Common myeloid progenitor, CD34-positive (primary cell): ENCODE measurements around the gene HIPK1.
A peak's percentile ranks its signal among the peaks of the same experiment; 100 is the strongest.
"Not testable (repeated sequence)": the region's sequence is repeated elsewhere in the genome, so short reads cannot be mapped to it uniquely, and the experiment has no call there.

ENCODE experiments used
- CTCF ChIA-PET: fragments of 350-600 bp; sonication (Branson Sonifier 250); formaldehyde crosslinking; loops from one replicate; lab custom pipeline; 2021; ENCODE audit warnings: antibody characterized with exemption; lab: Charles Lee
- POLR2A ChIA-PET: fragments of 350-600 bp; sonication (Branson Sonifier 250); formaldehyde crosslinking; loops from one replicate; lab custom pipeline; 2021; ENCODE audit warnings: antibody characterized with exemption; lab: Charles Lee
- DNase-seq, 3 donors: peaks; one replicate each; pipeline versions ENCODE4 v3.0.0 to v3.0.0-alpha.2; 2013
- H3K27ac ChIP-seq, 2 experiments: 1 replicate in 1 of 2; 2 replicates in 1 of 2; pipeline ENCODE4 v1.7.0; 2013; ENCODE audit warnings: inconsistent platforms in 2 of 2, low read length in 2 of 2, mild to moderate bottlenecking in 2 of 2, low read depth in 1 of 2, moderate library complexity in 1 of 2; ENCODE audit not compliant: severe bottlenecking in 2 of 2, insufficient read depth in 1 of 2, poor library complexity in 1 of 2
- H3K27me3 ChIP-seq, 5 experiments: replicated peaks in 2 of 5; 1 replicate in 3 of 5; 2 replicates in 2 of 5; pipeline versions ENCODE4 v1.6.1 to v1.7.0; 2013; ENCODE audit warnings: low read length in 4 of 5, mild to moderate bottlenecking in 2 of 5, moderate library complexity in 2 of 5, inconsistent platforms in 1 of 5; ENCODE audit not compliant: insufficient read depth in 5 of 5, control insufficient read depth in 4 of 5
- H3K36me3 ChIP-seq, 4 experiments: 1 replicate in 2 of 4; 2 replicates in 2 of 4; pipeline versions ENCODE4 v1.6.1 to v1.7.0; 2013; ENCODE audit warnings: low read length in 3 of 4, control low read depth in 1 of 4, mild to moderate bottlenecking in 1 of 4; ENCODE audit not compliant: control insufficient read depth in 4 of 4, insufficient read depth in 4 of 4
- H3K4me1 ChIP-seq, 4 experiments: 1 replicate in 3 of 4; 2 replicates in 1 of 4; pipeline versions ENCODE4 v1.6.1 to v1.7.1; 2013; ENCODE audit warnings: low read length in 3 of 4, mild to moderate bottlenecking in 3 of 4, control low read depth in 1 of 4, inconsistent platforms in 1 of 4, moderate library complexity in 1 of 4; ENCODE audit not compliant: control insufficient read depth in 4 of 4, insufficient read depth in 4 of 4; ENCODE audit errors: control extremely low read depth in 1 of 4
- H3K4me3 ChIP-seq, 7 experiments: 1 replicate in 4 of 7; 2 replicates in 3 of 7; pipeline versions ENCODE4 v1.5.1 to v1.7.0; 2013; ENCODE audit warnings: mild to moderate bottlenecking in 7 of 7, low read length in 6 of 7, moderate library complexity in 6 of 7, inconsistent platforms in 2 of 7, low read depth in 2 of 7, control low read depth in 1 of 7; ENCODE audit not compliant: insufficient read depth in 4 of 7, control insufficient read depth in 1 of 7; ENCODE audit errors: extremely low read depth in 1 of 7
- H3K9me3 ChIP-seq, 5 experiments: 1 replicate in 4 of 5; 2 replicates in 1 of 5; pipeline versions ENCODE4 v1.6.1 to v1.7.1; 2013; ENCODE audit warnings: low read length in 4 of 5, mild to moderate bottlenecking in 2 of 5, inconsistent platforms in 1 of 5, low read depth in 1 of 5, moderate library complexity in 1 of 5; ENCODE audit not compliant: control insufficient read depth in 4 of 5, insufficient read depth in 2 of 5; ENCODE audit errors: control extremely low read depth in 1 of 5
- WGBS: methylation state at CpG from one replicate; pipeline ENCODE4 v1.1.5; 2013; ENCODE audit not compliant: insufficient coverage; 5-methylcytosine and 5-hydroxymethylcytosine counted together

Gene HIPK1

DNA sequence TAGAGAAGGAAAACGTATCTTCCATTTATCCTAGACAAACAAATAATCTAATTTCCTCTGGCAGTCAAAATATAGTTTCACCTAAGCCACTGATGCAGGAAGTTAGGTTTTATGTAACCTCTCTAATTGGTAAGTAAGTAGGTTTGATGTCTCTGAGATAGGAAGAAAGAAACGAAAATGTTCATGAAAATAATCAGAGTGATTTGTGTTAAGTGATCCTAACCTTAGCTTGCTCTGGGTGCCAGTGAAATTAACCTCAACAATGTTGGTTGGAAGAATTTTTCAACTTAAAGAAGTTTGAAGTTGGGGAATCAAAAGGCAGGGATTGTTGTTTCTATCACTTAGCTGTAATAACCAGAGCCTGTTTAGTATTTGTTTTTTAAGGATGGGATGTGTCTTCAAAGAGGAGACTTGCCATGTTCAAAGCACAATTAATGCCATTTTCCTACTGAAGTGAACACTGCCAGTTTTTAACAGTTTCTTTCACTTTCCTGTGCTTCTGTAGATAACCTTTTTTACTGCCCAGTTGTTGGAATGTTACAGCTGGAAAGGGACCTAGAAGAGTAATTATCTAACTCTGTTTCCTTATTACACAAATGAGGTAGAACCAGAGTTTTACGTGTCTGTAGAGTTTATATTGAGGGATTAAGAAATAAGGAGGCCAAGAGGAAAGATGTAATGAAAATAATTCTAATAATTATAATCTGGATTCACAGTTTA lies 18.4 kb downstream of the HIPK1 start:
- CTCF ChIA-PET, result interaction anchor here (0.7 to 12.4 kb wide), 10 partner anchors 8 to 159 kb away, joined by 3 to 212 read pairs (median 5); partner anchors contain the start of genes AP4B1 and HIPK1
- H3K4me3 ChIP-seq, result peak overlapping the region in 3 of 7 experiments; percentile 19 to 40 (median 35)
- H3K27me3 ChIP-seq, result no peaks in the 10 kb centered on the region
- no peak for DNase-seq
- 0% methylated on average over 1 of the region's 3 CpGs for WGBS
- peaks cover 0 to 5% (median 0%) of the 10 kb centered on the region in 5 experiments for H3K9me3 ChIP-seq
- peak overlapping the region; percentile 1 to 67 for H3K27ac ChIP-seq
- peaks cover 26 to 38% (median 31%) of the 10 kb centered on the region in 4 experiments for H3K4me1 ChIP-seq
- POLR2A ChIA-PET, result interaction anchor here (3.0 kb wide), 1 partner anchor 18 kb away, joined by 22 read pairs; the partner anchor contains the start of gene HIPK1
- H3K36me3 ChIP-seq, result peaks cover 5 to 29% (median 18%) of the 10 kb centered on the region in 4 experiments

DNA sequence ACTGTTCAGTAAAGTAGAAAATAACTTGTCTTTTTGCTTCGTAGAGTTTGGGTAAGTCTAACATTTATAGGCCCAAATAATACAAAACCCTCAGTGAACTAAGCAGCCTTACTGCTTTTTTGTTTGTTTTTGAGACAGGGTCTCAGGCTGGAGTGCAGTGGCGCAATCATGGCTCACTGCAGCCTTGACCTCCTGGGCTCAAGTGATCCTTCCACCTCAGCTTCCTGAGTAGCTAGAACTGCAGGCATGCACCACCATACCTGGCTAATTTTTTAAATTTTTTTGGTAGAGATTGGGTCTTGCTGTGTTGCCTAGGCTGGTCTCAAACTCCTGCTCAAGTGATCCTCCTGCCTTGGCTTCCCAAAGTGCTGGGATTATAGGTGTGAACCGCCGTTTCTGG lies 19.0 kb downstream of the HIPK1 start:
- H3K27ac ChIP-seq, result peak overlapping the region in 1 of 2 experiments; percentile 67
- WGBS, result 100% methylated on average over 1 of the region's 4 CpGs
- DNase-seq, H3K9me3 ChIP-seq, H3K27me3 ChIP-seq: not testable (repeated sequence)
- CTCF ChIA-PET, result interaction anchor here (0.7 to 12.4 kb wide), 10 partner anchors 8 to 113 kb away, joined by 3 to 212 read pairs (median 6); partner anchors contain the start of genes AP4B1 and HIPK1
- H3K4me3 ChIP-seq, result peak overlapping the region in 1 of 7 experiments; percentile 4
- peaks cover 26 to 38% (median 31%) of the 10 kb centered on the region in 4 experiments for H3K4me1 ChIP-seq
- POLR2A ChIA-PET, result interaction anchor here (0.5 to 3.0 kb wide), 3 partner anchors 18 to 31 kb away, joined by 3 to 22 read pairs (median 3); partner anchors contain the start of gene HIPK1
- H3K36me3 ChIP-seq, result peaks cover 5 to 28% (median 16%) of the 10 kb centered on the region in 4 experiments

DNA sequence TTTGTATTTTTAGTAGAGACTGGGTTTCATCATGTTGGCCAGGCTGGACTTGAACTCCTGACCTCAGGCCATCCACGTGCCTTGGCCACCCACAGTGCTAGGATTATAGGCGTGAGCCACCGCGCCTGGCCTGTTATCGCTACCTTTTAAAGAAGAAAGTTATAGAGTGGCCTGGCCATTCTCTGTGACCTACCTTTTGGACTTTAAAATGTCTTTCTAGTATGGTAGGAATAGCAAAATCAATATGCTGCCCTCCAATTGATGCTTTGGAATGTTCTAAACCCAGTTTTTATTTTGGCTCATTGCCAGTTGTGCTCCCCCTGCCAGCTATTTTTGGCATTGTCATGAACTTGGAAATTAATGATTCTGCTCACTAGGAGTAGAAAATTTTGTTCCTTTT lies 19.9 kb downstream of the HIPK1 start:
- H3K36me3 ChIP-seq, result peaks cover 10 to 27% (median 16%) of the 10 kb centered on the region in 4 experiments
- POLR2A ChIA-PET, result interaction anchor here (3.0 kb wide), 1 partner anchor 19 kb away, joined by 22 read pairs; the partner anchor contains the start of gene HIPK1
- peak; percentile 54 to 69 (median 55) for DNase-seq
- no peaks in the 10 kb centered on the region for H3K27me3 ChIP-seq
- peaks cover 26 to 38% (median 31%) of the 10 kb centered on the region in 4 experiments for H3K4me1 ChIP-seq
- peak overlapping the region in 1 of 2 experiments; percentile 5 for H3K27ac ChIP-seq
- CTCF ChIA-PET, result interaction anchor here (1.1 to 12.4 kb wide), 12 partner anchors 10 to 127 kb away, joined by 3 to 212 read pairs (median 4); partner anchors contain the start of gene HIPK1
- WGBS, result 97% methylated on average over 5 of the region's 5 CpGs
- peaks cover 0 to 5% (median 0%) of the 10 kb centered on the region in 5 experiments for H3K9me3 ChIP-seq
- no peak overlapping the region for H3K4me3 ChIP-seq

DNA sequence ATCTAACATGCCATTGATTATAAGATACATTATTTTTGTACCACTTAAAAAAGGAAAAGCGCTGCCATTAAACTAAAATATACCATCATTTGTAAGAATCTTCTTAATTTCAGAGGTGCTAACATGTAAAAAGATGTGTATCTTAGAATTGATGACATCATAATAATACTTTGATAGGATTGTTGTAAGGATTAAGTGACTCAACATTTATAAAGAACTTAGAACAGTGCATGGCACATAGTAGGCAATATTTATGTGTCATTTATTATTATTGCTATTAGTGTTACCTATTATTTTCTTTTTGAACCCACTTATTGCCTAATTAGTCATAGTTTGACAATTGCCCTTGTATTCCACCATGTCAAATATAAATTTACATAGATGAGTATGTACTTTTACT lies 21.8 kb downstream of the HIPK1 start:
- peaks cover 7 to 31% (median 16%) of the 10 kb centered on the region in 4 experiments for H3K36me3 ChIP-seq
- H3K27ac ChIP-seq, result no peak overlapping the region
- H3K9me3 ChIP-seq, result no peaks in the 10 kb centered on the region
- H3K27me3 ChIP-seq, result no peaks in the 10 kb centered on the region
- no CpG with 5 or more reads among the region's 1 CpG for WGBS
- no peak overlapping the region for H3K4me3 ChIP-seq
- POLR2A ChIA-PET, result no interaction called here
- peaks cover 23 to 34% (median 31%) of the 10 kb centered on the region in 4 experiments for H3K4me1 ChIP-seq
- DNase-seq, result no peak
- CTCF ChIA-PET, result interaction anchor here (1.5 to 12.4 kb wide), 5 partner anchors 12 to 116 kb away, joined by 3 to 212 read pairs (median 9); partner anchors contain the start of genes AP4B1 and HIPK1

DNA sequence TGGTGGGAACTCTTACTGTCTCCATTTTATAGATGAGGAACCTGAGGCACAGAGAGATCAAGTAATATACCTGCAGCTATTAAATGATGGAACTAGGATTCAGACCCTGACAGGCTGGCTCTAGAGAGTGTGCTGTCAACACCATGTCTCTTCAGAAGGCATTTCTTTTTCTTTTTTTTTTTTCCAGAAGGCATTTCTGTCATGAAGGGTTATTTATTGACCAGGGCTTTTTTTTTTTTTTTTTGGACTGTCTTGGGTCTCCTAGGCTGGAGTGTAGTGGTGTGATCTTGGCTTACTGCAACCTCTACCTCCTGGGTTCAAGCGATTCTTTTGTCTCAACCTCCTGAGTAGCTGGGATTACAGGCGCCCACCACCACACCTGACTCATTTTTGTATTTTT lies 22.6 kb downstream of the HIPK1 start:
- Histone ChIP-seq H3K27me3 (no peaks in the 10 kb centered on the region), H3K36me3 (peaks cover 10 to 34% (median 20%) of the 10 kb centered on the region in 4 experiments), H3K4me3 (no peak overlapping the region), H3K27ac (no peak overlapping the region), H3K4me1 (peaks cover 17 to 27% (median 23%) of the 10 kb centered on the region in 4 experiments), H3K9me3 (no peaks in the 10 kb centered on the region)
- DNase-seq, result no peak
- no CpG with 5 or more reads among the region's 2 CpGs for WGBS
- ChIA-PET POLR2A (no interaction called here), CTCF (interaction anchor here (0.7 to 12.4 kb wide), 6 partner anchors 11 to 119 kb away, joined by 3 to 212 read pairs (median 8); partner anchors contain the start of genes AP4B1 and HIPK1)

DNA sequence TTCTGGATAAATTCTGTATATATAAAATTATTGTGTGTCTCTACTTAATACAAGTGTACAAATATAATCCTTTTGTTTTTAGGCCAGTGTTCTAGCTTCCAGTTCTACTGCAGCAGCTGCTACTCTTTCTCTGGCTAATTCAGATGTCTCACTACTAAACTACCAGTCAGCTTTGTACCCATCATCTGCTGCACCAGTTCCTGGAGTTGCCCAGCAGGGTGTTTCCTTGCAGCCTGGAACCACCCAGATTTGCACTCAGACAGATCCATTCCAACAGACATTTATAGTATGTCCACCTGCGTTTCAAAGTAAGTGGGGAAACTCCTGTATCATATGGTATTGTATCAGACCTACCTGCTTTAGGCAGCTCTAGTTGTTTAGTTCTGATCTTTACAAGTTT lies 28.9 kb downstream of the HIPK1 start:
- peaks cover 36 to 80% (median 58%) of the 10 kb centered on the region in 4 experiments for H3K36me3 ChIP-seq
- no peaks in the 10 kb centered on the region for H3K27me3 ChIP-seq
- no peak overlapping the region for H3K4me3 ChIP-seq
- H3K9me3 ChIP-seq, result no peaks in the 10 kb centered on the region
- H3K4me1 ChIP-seq, result no peaks in the 10 kb centered on the region
- ChIA-PET POLR2A (no interaction called here), CTCF (interaction anchor here (1.1 to 2.4 kb wide), 3 partner anchors 8 to 123 kb away, joined by 3 to 7 read pairs (median 7); no protein-coding TSS in a partner anchor)
- H3K27ac ChIP-seq, result no peak overlapping the region
- no peak for DNase-seq
- no CpG with 5 or more reads among the region's 1 CpG for WGBS
